T-helper 1 cell treated with Interleukin-12 subunit alpha and Interleukin-12 subunit beta and Interleukin-4 antibody, amounts not matched to agents 30 ng/mL and 1 ng/mL, for 36 hours (primary cell): ENCODE data around the gene PPIP5K2. TPM values are rescaled to one million over a fixed set of nuclear protein-coding genes. Genes with fewer than 3 reads are reported as not detected.
"Not testable (repeated sequence)": the region's sequence is repeated elsewhere in the genome, so short reads cannot be mapped to it uniquely, and the experiment has no call there.

ENCODE experiments used
- intact Hi-C: fragments of 100-400 bp; cut with micrococcal nuclease; formaldehyde crosslinking; loops from one replicate; pipeline ENCODE4 v1.15.1; 2024
- total RNA-seq: library from RNA; stranded (reverse); gene quantifications from 2 replicates; pipeline ENCODE4 v1.2.3, GENCODE V29; 2022

The PPIP5K2 gene
- 68.0 and 68.4 TPM in 2 replicates for total RNA-seq

GRCh38 chr5:103119765-103120606 lies at the start of gene PPIP5K2, which contains the start of gene GIN1:
Gene PPIP5K2, plus strand, starts transcription at chr5:103120301. Its CDS starts 9,289 bp downstream, at chr5:103129590.
Gene GIN1, minus strand, starts transcription at chr5:103120138. Its CDS starts 11,431 bp downstream, at chr5:103108707.
- intact Hi-C loops, result loop anchor here (1.0 to 5.0 kb wide), 10 partner anchors 9 to 823 kb away; partner anchors contain the start of genes MACIR, PAM and SLCO4C1

- intact Hi-C loops, result not testable (repeated sequence)
These were observed 46.6 kb upstream of the PPIP5K2 start for GRCh38 chr5:103073500-103073899.

- intact Hi-C loops, result no loop called here
These were observed 44.7 kb upstream of the PPIP5K2 start for GRCh38 chr5:103075442-103075841.

- intact Hi-C loops, result no loop called here
These were observed 40.3 kb upstream of the PPIP5K2 start for GRCh38 chr5:103079796-103080195.

GRCh38 chr5:103086547-103086946 lies 33.6 kb upstream of the PPIP5K2 start:
- intact Hi-C loops, result no loop called here

GRCh38 chr5:103089272-103089671 lies 30.8 kb upstream of the PPIP5K2 start:
- intact Hi-C loops, result no loop called here

- intact Hi-C loops, result no loop called here
These were observed 29.3 kb upstream of the PPIP5K2 start for GRCh38 chr5:103090791-103091190.

GRCh38 chr5:103092676-103093075 lies 27.4 kb upstream of the PPIP5K2 start:
- intact Hi-C loops, result no loop called here

GRCh38 chr5:103093727-103094126 lies 26.4 kb upstream of the PPIP5K2 start:
- intact Hi-C loops, result no loop called here

GRCh38 chr5:103094737-103095136 lies 25.4 kb upstream of the PPIP5K2 start:
- intact Hi-C loops, result no loop called here

- intact Hi-C loops, result no loop called here
These were observed 21.1 kb upstream of the PPIP5K2 start for GRCh38 chr5:103098993-103099392.

GRCh38 chr5:103101079-103101750 lies 18.9 kb upstream of the PPIP5K2 start:
- intact Hi-C loops, result no loop called here

- intact Hi-C loops, result no loop called here
These were observed 17.9 kb upstream of the PPIP5K2 start for GRCh38 chr5:103102234-103102633.

GRCh38 chr5:103108086-103108485 lies 12.0 kb upstream of the PPIP5K2 start:
- intact Hi-C loops, result no loop called here

- intact Hi-C loops, result no loop called here
These were observed 10.8 kb upstream of the PPIP5K2 start for GRCh38 chr5:103109277-103109676.

- intact Hi-C loops, result no loop called here
These were observed 9.7 kb upstream of the PPIP5K2 start for GRCh38 chr5:103110403-103110802.

GRCh38 chr5:103111468-103111867 lies 8.6 kb upstream of the PPIP5K2 start:
- intact Hi-C loops, result loop anchor here (1.0 kb wide), 1 partner anchor 9 kb away; the partner anchor contains the start of genes GIN1 and PPIP5K2

GRCh38 chr5:103112910-103113309 lies 7.2 kb upstream of the PPIP5K2 start:
- intact Hi-C loops, result no loop called here

GRCh38 chr5:103114440-103114839 lies 5.7 kb upstream of the PPIP5K2 start:
- intact Hi-C loops, result no loop called here

GRCh38 chr5:103117471-103117991 lies 2.6 kb upstream of the PPIP5K2 start:
- intact Hi-C loops, result no loop called here

GRCh38 chr5:103119070-103119764 lies 884 bp upstream of the PPIP5K2 start:
- intact Hi-C loops, result no loop called here
